Central memory CD8-positive, alpha-beta T cell (primary cell): ENCODE measurements around the gene ZBED4.

Source experiments
- ATAC-seq: fragments of 150-1000 bp; cut with Tn5 transposase; replicated peaks from 2 replicates; pipeline ENCODE4 v1.10.0; 2022; ENCODE audit warnings: mild to moderate bottlenecking, moderate FRiP score, moderate number of reproducible peaks; ENCODE audit not compliant: poor library complexity, severe bottlenecking; ENCODE audit errors: extremely low read depth
- DNase-seq, 2 donors: peaks; one replicate each; pipeline ENCODE4 v3.0.0; 2021; ENCODE audit warnings: low spot score in 2 of 2
- H3K27ac Mint-ChIP-seq: one replicate; pipeline ENCODE4 v1.8.0; 2022; ENCODE audit warnings: low read depth, mild to moderate bottlenecking, moderate library complexity, mixed read lengths
- H3K27me3 Mint-ChIP-seq: one replicate; pipeline ENCODE4 v1.8.0; 2022; ENCODE audit warnings: mixed read lengths
- H3K36me3 Mint-ChIP-seq: one replicate; pipeline ENCODE4 v1.8.0; 2022; ENCODE audit warnings: mild to moderate bottlenecking, moderate library complexity, mixed read lengths; ENCODE audit not compliant: insufficient read depth
- H3K4me1 Mint-ChIP-seq: one replicate; pipeline ENCODE4 v1.8.0; 2022; ENCODE audit warnings: mixed read lengths
- H3K4me3 Mint-ChIP-seq: one replicate; pipeline ENCODE4 v1.8.0; 2022; ENCODE audit warnings: mild to moderate bottlenecking, moderate library complexity, mixed read lengths
- H3K9me3 Mint-ChIP-seq: one replicate; pipeline ENCODE4 v1.8.0; 2022; ENCODE audit warnings: mixed read lengths

The ZBED4 gene

DNA sequence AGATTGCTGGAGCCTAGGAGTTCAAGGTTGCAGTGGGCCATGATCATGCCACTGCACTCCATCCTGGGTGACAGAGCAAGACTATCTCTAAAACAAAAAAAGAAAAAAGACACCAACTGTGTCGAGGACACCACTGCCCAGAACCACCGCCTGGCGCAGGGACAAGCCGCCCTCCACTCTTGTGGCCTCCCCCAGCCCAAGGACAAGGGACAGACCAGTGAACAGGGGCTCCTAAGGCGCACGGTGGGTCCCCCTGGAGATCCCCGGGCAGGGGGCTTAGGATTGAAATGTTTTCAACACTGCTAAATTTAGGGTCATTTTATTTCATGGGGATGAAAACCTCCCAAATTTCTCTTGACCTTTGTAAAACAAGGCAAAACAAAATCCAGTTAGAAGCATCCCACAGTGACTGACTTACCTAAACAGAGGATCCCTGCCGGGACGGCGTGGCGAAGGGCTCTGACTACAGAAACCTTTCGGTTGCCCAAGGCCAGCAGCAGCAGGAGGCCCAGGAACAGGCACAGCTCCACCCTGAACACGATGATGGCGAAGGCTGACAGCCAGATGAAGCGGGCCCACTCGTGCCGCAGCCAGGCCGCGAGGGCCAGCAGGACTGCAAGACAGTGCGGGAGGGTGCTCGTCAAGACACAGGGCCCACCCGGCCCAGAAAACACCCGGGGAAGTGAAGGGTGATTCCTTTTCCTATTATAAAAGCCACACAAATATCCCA, 56.0 kb downstream of the ZBED4 start:
- peaks cover 10% of the 10 kb centered on the region for H3K4me1 Mint-ChIP-seq
- DNase-seq, result no peak
- no peaks in the 10 kb centered on the region for H3K27me3 Mint-ChIP-seq
- peaks cover 24% of the 10 kb centered on the region for H3K36me3 Mint-ChIP-seq
- no peak overlapping the region for H3K4me3 Mint-ChIP-seq
- no peak for ATAC-seq
- H3K9me3 Mint-ChIP-seq, result no peaks in the 10 kb centered on the region
- no peak overlapping the region for H3K27ac Mint-ChIP-seq

DNA sequence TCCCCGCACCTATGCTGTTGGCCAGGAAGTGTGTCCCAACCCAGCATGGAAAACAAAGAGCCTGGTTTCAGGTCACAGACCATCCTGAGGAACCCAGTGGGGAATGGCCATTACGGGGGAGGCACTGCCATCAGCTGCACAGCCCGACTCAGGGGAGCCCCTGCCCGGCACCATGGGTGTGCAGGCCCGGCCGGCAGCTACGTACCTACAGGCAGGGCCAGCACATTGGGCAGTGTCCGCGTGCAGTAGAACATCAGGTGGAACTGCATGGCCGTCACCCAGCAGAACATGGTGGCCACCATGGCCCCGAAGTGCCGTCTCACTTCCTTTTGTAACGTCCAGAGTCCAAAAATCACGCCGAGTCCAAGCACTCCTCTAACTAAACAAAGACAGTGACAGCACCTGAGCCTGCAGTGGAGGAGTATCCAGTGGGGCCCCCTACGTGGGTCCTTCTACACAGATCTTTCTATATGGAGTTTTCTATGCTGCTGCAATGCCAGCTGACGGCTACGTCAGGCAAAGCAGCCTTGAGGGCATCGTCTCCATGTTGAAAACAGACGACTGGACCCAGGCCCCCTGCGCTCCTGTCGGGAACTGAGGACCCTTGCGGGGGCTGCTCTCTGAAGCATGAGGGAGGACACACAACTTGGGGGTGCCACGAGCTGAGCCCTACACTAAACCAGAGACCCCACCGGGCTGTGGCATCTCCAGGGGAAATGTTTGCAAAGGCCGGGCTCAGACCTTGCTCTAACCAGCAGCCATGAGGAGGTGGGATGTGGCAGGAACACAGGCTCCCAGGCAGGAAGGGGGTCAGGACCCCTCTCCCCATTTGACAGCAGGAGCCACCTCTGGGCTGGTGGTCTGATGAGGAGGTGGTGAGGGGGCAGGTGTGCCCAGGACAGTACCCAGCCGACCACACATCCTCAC, 56.8 kb downstream of the ZBED4 start:
- ATAC-seq (no peak), DNase-seq (no peak)
- H3K9me3 Mint-ChIP-seq, result no peaks in the 10 kb centered on the region
- H3K27ac Mint-ChIP-seq, result no peak overlapping the region
- H3K4me1 Mint-ChIP-seq, result peaks cover 10% of the 10 kb centered on the region
- no peaks in the 10 kb centered on the region for H3K27me3 Mint-ChIP-seq
- peaks cover 21% of the 10 kb centered on the region for H3K36me3 Mint-ChIP-seq
- no peak overlapping the region for H3K4me3 Mint-ChIP-seq

DNA sequence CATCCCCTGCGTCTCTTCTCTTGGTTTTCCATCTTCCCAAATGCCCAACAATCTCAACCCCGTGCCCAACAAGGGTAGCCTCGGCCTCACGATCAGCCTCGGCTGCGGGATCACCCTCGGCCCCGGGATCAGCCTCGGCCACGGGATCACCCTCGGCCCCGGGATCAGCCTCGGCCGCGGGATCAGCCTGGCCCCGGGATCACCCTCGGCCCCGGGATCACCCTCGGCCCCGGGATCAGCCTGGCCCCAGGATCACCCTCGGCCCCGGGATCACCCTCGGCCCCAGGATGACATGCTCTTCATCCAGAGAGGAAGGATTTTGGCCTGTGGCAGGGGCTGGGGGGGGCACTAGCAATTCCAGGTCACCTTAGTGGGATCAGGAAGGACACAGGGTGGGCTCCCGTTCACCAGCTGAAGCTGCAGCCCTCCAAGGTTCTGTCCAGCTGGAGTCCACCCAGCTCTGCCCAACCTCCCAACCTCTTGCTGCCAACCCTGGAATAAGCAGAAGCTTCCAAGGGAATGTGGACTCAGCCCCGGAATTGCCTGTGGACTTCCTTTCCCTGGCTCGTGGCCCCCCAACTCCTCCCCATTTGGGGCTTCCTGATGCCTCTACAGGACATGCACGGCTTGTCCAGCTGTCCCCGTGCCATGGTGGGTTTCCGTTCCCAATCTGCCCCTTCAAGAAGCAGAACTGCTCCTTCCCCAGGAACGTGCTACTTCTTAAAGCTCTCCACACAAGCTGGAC, 58.4 kb downstream of the ZBED4 start:
- no peaks in the 10 kb centered on the region for H3K27me3 Mint-ChIP-seq
- H3K4me3 Mint-ChIP-seq, result no peak overlapping the region
- no peak for DNase-seq
- H3K27ac Mint-ChIP-seq, result no peak overlapping the region
- no peaks in the 10 kb centered on the region for H3K9me3 Mint-ChIP-seq
- peaks cover 16% of the 10 kb centered on the region for H3K4me1 Mint-ChIP-seq
- H3K36me3 Mint-ChIP-seq, result peaks cover 23% of the 10 kb centered on the region
- ATAC-seq, result no peak

DNA sequence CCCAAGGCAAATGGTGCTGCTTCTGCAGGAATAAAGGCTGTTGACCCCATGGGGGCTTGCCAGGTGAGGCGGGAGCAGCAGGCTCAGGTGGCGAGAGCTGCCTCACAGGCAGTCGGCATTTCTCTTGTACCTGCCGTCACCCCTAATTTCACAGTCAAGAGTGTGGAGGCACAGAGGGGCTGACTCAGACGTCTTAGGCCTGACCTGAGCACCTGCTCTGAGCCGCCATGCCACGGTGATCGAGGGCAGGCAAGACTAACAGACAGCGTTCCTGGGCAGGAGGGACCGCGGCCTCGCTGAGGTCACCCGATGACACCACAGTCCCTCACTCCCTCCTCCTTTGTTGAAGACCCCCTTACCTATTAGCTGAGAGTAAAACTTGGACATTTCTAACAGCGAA, 59.4 kb downstream of the ZBED4 start:
- no peak overlapping the region for H3K27ac Mint-ChIP-seq
- peaks cover 12% of the 10 kb centered on the region for H3K4me1 Mint-ChIP-seq
- H3K27me3 Mint-ChIP-seq, result no peaks in the 10 kb centered on the region
- H3K9me3 Mint-ChIP-seq, result no peaks in the 10 kb centered on the region
- no peak overlapping the region for H3K4me3 Mint-ChIP-seq
- H3K36me3 Mint-ChIP-seq, result peaks cover 18% of the 10 kb centered on the region
- DNase-seq, result no peak
- ATAC-seq, result no peak

DNA sequence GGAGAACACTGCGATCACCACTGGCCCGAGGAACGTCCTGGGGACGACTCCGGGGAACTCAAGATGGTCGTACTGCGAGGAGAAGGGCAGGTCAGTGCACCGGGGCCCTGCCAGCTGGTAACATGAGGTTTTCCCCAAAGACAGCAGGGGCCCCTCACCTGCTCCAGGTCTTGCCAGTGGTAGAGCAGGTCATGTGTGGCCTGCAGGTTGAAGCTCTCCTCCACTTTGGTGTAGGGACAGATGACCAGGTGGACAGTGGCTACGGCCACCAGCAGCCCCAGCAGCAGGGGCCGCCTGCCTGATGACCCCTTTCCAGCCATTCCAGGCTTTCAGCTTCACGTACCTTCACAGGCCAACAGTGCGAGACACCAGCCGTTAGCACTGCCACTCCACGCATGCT, 59.8 kb downstream of the ZBED4 start:
- H3K27ac Mint-ChIP-seq, result no peak overlapping the region
- no peak overlapping the region for H3K4me3 Mint-ChIP-seq
- peaks cover 20% of the 10 kb centered on the region for H3K36me3 Mint-ChIP-seq
- H3K27me3 Mint-ChIP-seq, result no peaks in the 10 kb centered on the region
- peaks cover 12% of the 10 kb centered on the region for H3K4me1 Mint-ChIP-seq
- ATAC-seq (no peak), DNase-seq (no peak)
- H3K9me3 Mint-ChIP-seq, result no peaks in the 10 kb centered on the region

DNA sequence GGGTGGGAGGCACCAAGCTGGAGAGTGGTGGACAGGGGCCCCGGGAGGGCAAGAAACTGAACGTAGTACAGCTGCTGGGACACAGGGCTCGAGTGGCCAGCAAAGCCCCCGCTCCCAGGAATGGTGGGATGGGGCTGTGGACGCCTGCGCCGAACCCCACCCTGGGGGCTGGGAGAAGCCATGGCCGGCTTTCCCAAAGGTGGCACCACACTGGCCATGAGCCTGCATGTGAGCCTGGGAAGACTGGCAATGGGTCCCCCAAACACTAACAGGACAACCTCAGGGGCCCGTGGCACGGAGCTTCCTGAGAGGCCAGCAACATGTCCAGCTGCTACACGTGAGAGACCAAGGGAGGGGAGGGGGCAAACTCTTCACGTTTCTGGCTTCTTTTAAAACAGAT, 60.6 kb downstream of the ZBED4 start:
- no peak overlapping the region for H3K4me3 Mint-ChIP-seq
- H3K36me3 Mint-ChIP-seq, result peaks cover 20% of the 10 kb centered on the region
- H3K9me3 Mint-ChIP-seq, result no peaks in the 10 kb centered on the region
- H3K4me1 Mint-ChIP-seq, result peaks cover 12% of the 10 kb centered on the region
- DNase-seq (no peak), ATAC-seq (no peak)
- H3K27me3 Mint-ChIP-seq, result no peaks in the 10 kb centered on the region
- H3K27ac Mint-ChIP-seq, result no peak overlapping the region

DNA sequence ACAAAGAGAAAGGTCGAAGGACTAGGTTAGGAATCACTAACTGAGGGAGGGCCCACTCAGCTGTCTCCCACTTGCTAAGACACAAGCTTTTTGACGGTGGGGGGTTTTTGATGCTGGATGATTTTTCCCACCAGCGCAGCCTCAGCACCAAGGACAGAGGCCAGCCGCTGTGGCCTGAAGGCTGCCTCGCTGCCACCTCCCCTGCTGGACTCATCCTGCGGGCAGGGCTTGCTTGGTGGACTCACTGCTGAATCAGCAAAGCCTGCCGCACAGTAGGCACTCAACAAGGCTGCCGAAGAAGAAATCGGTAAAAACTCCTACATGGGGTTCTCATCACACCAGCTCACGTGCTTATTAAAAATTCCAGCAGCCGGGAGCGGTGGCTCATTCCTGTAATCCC, 62.0 kb downstream of the ZBED4 start:
- peaks cover 22% of the 10 kb centered on the region for H3K4me1 Mint-ChIP-seq
- DNase-seq, result no peak
- no peak overlapping the region for H3K4me3 Mint-ChIP-seq
- H3K9me3 Mint-ChIP-seq, result no peaks in the 10 kb centered on the region
- peaks cover 22% of the 10 kb centered on the region for H3K36me3 Mint-ChIP-seq
- no peak for ATAC-seq
- H3K27ac Mint-ChIP-seq, result no peak overlapping the region
- H3K27me3 Mint-ChIP-seq, result no peaks in the 10 kb centered on the region

DNA sequence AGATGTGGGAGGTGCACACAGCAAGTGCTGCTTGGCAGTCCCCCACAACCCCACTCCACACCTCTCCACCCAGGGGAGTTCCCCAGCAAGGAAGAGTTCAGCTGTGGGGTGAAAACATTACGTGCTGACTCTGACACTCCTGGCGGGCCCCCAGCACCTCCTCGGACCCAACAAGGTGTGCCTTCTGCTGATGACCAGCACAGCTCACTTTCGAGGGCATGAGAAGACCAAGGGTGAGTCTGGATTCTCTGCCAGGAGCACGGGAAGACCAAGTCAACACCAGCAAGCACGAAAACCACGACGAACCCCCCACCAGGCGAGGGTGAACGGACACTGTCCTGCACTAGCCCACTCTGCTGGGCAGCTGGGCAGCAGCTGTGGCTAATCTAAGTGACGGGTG, 63.2 kb downstream of the ZBED4 start:
- ATAC-seq (no peak), DNase-seq (no peak)
- Mint-ChIP-seq H3K9me3 (no peaks in the 10 kb centered on the region), H3K27ac (peak overlapping the region; percentile 64), H3K36me3 (peaks cover 20% of the 10 kb centered on the region), H3K27me3 (no peaks in the 10 kb centered on the region), H3K4me3 (peak overlapping the region; percentile 80), H3K4me1 (peaks cover 22% of the 10 kb centered on the region)

DNA sequence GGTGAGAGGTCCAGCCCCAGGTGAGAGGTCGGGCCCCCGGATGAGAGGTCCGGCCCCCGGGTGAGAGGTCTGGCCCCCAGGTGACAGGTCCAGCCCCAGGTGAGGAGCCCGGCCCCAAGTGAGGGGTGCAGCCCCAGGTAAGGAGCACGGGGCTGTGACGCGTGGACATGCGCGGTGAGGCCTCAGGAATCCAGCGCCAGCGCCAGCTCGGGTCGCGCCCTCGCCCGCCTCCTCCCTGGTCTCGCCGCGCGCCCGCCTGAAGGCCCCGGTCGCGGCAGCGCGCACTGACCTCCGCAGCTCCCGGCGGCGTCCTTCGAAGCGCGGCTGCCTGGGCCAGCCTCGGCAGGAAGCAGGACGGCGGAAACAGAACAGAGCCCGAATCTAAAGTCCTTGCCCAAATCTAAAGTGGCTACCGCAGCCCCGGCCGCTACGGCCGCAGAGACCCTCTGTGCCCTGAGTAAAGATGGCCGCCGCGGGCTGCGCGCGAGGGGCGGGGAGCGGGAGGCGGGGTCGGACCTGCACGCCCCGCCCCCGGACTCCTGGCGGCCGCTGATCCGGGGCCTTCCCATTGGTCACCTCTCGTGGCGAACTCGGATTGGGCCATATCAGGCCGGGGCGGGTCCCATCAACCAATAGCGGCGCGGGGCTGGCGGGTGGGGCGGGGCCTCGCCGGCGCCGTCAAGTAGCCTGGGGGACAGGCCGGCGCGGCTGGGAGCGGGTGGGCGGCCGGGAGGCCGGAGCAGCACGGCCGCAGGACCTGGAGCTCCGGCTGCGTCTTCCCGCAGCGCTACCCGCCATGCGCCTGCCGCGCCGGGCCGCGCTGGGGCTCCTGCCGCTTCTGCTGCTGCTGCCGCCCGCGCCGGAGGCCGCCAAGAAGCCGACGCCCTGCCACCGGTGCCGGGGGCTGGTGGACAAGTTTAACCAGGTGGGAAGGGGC, 64.6 kb downstream of the ZBED4 start, which contains the start of the genes ALG12 and CRELD2:
Gene ALG12 (minus strand): TSS at position 465 of the 937 bp plus-strand sequence. CDS start 4,673 bp downstream, outside the sequence.
Gene CRELD2 (plus strand): TSS at position 661 of the 937 bp plus-strand sequence. CDS start 136 bp downstream, at position 797.
- ATAC-seq, result peak; percentile 96
- peak within 1 kb of the TSS; percentile 80 for H3K4me3 Mint-ChIP-seq

DNA sequence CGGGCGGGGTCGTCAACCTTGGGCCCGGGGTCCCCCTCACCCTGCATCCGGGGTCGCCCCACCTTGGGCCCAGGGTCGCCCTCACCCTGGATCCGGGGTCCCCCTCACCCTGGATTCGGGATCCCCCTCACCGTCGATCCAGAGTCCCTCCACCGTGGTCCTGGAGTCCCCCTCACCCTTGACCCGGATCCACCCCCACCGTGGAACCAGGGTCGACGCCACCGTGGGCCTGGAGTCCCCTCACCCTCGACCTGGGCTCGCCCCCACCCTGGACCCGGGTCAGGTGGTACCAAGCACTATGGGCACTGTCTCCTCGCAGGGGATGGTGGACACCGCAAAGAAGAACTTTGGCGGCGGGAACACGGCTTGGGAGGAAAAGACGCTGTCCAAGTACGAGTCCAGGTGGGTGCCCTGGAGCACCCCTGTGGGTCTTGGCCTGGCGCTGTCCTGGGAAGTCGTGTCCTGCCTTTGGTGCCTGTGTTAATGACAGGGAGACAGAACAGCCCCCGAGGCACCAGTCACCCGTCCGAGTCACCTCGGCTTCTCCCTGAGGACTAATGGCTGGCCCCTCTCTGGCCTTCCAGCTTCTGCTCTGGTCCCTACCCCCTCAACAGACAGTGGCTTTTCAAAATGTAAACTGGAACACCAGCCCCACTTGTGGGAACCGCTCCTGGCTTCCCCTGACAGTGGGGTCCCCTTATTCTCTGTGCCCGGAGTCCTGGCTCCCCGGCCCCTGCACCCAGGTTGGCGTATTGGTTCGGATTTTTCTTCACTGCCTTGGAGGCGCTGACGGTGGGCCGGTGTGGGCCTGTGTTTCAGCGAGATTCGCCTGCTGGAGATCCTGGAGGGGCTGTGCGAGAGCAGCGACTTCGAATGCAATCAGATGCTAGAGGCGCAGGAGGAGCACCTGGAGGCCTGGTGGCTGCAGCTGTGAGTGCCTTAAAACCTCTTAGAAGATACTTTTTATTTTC, 65.6 kb downstream of the ZBED4 start:
- peak overlapping the region; percentile 22 for H3K27ac Mint-ChIP-seq
- H3K4me1 Mint-ChIP-seq, result peaks cover 22% of the 10 kb centered on the region
- H3K4me3 Mint-ChIP-seq, result peak overlapping the region; percentile 71
- H3K27me3 Mint-ChIP-seq, result no peaks in the 10 kb centered on the region
- ATAC-seq (no peak), DNase-seq (no peak)
- peaks cover 14% of the 10 kb centered on the region for H3K36me3 Mint-ChIP-seq
- H3K9me3 Mint-ChIP-seq, result no peaks in the 10 kb centered on the region

More for the DNA sequence above, 64.6 kb downstream of the ZBED4 start, which contains the start of the genes ALG12 and CRELD2:
- DNase-seq, result peak; percentile 91 to 94
- Mint-ChIP-seq H3K36me3 (peaks cover 17% of the 10 kb centered on the region), H3K4me1 (peaks cover 22% of the 10 kb centered on the region), H3K27me3 (no peaks in the 10 kb centered on the region), H3K27ac (peak within 1 kb of the TSS; percentile 64), H3K9me3 (no peaks in the 10 kb centered on the region)

DNA sequence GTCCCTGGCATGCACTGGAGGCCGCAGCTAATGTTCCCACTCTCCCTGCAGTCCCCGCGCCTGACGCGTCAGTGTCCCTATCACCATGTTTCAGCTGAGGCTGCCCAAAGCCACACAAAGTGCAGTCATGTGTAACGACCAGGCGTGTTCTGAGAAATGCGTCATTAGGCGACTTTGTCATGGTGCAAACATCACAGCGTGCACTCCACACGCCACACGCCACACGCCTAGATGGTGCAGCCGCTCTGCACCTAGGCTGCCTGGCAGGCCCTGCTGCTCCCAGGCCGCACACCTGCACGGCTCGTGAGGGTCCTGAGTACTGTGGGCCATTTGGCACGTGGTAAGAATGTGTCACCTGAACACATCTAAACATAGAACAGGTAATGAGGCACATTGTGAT, 67.2 kb downstream of the ZBED4 start:
- ATAC-seq (no peak), DNase-seq (no peak)
- Mint-ChIP-seq H3K4me3 (peak overlapping the region; percentile 71), H3K27ac (no peak overlapping the region), H3K4me1 (peaks cover 32% of the 10 kb centered on the region), H3K27me3 (no peaks in the 10 kb centered on the region), H3K36me3 (peaks cover 18% of the 10 kb centered on the region), H3K9me3 (no peaks in the 10 kb centered on the region)
